ENCODE measurements around the gene NRXN3.

DNA sequence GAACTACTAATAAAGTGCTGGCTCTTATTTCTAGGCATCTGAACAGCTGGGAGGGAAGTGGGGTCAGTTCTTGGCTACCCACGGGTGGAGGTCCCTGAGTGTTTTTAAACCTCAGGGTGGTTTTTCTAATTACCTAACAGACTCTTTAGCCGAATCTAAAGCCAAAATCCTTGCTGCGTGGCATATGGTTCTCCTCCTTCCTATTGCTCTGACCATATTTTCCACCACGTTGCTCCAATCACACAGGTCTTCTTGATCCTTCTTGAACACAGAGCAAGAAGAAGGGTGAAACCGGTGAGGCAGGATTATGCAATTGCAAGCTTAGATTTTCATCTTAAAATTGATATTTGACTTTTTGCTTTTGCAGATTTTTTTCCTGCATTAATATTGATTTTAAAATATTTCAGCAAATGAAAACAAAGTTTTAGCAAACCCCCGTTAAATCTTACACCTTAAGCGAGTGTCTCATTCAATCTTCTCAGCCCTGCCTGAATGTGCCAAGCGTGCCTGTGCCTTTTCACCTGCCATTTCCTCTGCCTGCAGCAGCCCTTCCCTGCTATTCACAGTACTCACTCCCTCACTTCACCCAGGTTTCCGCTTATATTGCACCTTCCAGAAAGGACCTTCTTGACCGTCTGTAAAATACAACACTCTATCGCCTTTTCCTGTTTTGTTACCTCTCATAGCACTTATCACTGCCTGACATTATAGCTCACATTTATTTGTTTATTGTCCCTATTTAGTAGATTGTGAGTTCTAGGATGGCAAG, 1535.1 kb downstream of the NRXN3 start:
- TF ChIP-seq CTCF (IDR thresholded peaks at IDR 0.05; ENCODE audit: low read length) (no peak), EZH2 (IDR thresholded peaks at IDR 0.05; ENCODE audit: borderline replicate concordance, low read length) (no peak)

All from OCI-LY1 (cell line).